Measurements from ENCODE around the gene RNASEL.

Gene RNASEL

DNA sequence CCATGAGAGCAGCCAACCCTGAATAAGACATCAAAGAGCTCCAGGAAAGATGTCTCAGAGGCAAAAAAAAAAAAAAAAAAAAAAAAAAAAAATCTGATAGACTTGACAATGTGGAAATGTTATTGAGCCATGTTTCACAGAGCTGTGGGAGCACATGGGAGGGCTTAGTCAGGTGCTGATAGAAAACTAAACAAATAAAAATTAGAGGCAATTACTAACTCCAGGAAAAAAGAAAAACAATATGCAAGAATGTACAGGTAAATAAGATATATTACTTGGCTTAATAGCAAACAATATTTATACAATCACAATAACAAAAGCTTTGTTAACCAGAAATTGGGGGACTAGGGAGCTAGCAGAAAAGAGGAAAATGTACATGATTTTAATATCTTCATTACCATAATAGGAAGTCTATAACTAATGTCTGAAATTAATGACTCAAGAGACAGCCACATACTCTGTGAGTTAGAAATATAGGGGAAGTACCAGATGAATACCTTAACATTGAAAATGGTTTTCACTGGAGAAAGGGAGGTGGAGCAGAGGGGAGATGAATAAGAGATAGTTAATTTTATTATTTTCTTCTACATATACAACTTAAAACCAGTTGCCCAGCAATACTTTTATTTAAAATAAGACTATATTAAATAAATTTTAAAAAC is 32.0 kb upstream of the RNASEL start:
- DNase-seq (ENCODE audit: low read depth), result no peak

DNA sequence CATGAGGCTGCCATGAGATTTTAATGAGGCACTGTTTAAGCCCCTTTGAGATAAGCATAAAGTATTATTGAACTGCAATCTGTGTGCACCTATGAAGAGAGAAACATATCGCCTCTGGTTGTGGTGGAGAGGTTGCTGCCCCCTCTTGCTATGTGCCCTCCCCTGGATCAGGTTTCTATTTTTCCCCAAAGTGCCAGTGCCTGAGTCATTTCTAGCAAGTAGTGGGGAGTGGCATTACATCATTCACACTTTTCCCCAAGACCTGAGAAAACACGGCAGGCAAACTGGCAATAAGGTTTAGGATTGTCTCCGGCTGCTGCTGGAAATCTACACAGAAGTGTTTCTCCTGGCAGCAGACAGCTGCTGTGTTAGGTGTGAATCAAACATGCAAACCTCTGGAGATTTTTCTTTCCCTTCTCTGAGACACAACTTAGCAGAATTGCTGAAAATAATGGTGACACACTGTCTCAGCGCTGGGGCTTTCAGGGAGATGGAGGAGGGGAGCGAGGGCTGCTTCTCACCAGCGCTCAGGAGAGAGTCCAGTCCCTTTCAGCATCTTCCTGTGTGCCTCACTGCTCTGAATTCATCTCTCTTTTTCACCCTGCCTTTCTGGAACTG is 28.8 kb upstream of the RNASEL start:
- no peak for DNase-seq (ENCODE audit: low read depth)

DNA sequence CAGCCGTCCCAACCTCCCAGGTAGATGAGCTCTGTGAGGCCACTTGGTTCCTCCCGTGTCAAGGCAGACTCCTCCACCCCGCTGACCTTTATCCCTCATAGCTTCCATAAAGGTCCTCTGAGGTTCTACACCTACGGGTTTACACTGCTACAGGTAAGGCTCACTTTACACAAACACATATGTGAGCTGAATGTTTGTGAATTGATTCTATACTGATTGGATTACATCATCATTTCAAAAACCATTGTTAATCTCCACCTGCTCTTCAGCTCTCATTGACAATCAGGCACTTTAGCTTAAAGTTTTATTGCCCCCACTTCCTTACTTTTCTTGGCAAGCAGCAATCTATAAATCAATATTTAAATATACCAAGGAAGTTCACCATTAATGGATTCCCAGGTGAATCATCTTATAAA is 28.0 kb upstream of the RNASEL start:
- DNase-seq (ENCODE audit: low read depth), result no peak

DNA sequence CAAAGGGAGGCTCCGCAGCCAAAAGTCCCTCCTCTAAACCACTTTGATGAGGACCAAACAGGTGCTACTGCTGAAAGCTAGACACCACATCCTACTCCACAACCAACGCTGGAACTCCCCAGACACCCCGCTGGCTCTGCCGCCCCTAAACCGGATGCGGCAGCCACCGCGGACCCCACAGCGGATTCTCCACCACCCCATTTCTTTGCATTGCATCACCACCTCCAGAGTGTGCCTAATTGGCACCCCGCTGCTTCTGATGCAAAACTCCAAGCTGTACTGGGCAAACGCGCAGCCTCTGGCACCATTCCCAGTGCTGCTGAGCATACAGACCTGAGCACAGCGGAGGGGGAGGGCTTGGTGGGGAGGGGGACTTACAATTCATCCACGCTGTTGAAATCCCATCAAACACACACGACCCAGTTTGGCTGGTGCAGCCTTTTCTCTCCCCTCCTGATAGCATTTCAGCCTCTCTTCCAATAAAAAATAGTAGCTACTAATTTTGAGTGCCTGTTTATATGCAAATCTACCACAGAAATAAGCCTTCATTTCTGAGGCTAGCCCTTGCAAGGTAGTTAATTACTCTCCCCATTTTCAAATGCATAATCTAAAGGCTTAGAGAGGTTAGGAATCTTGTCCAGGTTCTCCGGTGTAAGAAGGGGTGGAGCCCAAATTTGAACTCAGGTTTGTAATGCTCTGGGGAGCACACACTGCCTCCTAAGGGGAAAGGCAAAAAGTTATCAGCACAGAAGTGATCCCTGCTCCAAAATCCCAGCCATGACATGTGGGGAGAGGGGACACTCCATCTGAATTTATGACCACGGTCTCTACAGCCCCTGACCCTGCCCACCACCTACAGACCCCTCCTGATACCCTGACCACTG is 27.3 kb upstream of the RNASEL start:
- peak; percentile 79 for DNase-seq (ENCODE audit: low read depth)

DNA sequence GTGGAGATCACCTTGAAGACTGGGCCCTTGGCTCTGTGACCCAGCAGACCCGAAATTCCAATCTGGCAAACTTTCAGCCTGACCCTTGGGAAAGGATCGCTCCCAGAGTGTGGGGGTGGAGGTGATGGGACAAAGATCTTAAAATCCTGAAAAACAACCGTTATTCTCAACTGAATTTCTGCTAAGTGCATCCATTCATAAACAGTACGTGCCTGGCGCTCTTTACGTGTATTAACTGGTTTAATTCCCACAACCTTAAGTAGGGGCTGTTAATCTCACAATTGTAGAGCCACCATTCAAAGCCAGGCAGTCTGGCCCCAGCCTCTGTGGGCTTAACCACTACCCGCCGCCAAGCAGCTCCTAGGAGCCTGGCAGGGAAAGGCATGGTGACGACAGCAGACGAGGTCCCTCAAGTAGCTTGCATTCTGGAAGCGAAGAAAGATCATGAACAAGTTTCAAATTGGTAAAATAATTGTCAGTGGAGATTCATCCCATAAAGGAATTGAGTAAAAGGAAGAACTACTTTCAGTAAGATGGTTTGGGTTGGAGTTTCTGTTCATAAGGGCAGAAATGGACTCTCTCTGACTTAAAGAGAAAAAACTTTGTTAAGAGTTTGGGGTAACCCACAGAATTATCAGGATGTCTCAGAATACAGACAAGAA is 26.5 kb upstream of the RNASEL start:
- no peak for DNase-seq (ENCODE audit: low read depth)

DNA sequence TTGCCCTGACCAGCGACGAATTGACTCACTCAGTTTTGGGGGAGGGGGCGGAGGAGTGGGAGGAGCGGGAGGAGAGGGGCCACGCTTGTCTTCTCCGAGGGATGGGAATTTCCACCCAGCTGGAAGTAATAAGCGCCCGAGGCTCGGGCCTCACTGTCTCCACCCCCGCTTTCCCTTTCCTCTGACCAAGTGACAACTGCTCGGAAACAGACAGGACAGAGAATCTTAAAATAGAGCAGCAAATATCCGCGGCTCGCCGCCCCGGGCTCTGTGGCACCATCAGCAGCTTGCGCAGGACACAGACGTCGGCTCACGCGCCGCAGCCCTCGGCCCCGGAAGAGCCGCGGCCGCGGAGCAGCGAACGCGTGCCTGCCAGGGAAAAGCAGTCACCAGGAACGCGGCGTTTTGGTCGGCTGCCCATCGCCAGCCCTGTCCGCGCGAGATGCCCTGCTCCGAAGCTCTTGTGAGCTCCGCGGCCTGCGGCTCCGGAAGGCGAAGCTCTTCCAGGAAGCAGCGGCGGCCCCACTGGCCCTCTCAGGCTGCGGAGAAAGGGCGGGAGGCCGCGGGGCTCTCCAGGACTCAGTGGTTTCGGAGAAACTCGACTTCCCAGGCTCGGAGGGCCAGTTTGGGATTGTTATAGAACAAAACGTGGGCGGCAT is 25.9 kb upstream of the RNASEL start:
- peak; percentile 56 for DNase-seq (ENCODE audit: low read depth)

DNA sequence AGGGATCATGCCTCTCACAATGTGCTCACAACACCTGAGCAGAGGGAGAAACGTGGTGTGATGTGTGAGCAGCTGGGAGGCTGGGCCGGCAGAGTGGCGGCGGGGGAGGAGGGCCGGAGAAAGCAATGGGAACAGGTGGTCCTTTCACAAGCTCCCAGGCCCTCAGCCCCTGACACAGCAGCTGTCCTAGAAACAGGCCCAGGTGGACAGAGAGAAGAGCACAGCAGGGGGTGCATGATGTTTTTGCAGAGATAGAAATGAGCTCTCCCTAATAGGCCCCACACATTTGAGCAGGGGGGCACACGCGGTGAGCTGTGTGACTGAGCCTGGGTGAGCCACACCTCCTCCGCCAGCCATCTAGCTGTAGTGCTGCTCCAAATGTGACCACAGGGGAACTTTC is 22.7 kb upstream of the RNASEL start:
- DNase-seq (ENCODE audit: low read depth), result no peak

DNA sequence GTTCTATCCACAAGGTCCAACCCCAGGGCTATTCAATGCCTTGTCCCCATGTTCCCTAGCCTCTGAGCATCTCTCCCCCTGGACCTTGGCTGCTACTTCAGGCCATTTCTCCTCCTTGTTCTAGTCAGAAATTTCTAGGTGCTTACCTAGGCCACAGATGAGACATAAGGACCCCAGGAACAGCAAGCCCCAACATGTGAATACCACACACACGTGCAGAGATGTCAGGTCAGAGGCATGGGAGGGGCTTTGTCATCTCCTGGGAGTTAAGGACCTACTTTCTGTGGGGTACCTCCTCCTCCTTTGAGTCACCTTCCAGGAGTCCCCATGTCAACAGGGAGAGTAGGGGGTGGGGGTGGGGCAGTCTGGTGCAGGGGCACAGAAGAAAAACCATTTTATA is 22.3 kb upstream of the RNASEL start:
- DNase-seq (ENCODE audit: low read depth), result no peak

DNA sequence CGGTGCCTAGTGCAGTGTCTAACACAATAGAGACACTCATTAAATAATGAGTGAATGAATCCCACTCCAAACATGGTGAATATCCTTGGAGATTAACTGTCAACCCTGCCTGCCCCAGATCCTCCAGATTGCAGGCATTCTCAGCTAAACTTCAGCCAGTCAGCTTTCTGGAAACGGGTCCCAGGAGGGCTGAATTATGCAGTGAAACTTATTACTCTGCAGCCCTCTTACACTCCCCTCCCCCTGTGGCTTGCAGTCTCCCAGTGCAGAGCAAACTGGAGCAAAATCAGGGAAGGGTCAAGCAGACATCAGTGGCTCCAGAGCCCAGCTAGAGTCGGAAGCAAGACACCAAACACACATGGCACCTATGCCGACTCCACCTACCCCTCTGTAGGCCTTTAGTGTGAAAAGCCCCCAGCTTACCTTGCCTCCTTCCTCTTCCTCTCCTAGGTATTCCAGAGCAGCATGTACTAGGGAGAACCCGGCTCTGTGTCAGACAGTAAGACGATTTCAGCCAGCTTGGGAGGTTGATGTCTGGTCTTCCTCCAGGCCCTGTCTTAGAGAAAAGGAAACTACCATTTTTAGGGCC is 21.6 kb upstream of the RNASEL start:
- no peak for DNase-seq (ENCODE audit: low read depth)

DNA sequence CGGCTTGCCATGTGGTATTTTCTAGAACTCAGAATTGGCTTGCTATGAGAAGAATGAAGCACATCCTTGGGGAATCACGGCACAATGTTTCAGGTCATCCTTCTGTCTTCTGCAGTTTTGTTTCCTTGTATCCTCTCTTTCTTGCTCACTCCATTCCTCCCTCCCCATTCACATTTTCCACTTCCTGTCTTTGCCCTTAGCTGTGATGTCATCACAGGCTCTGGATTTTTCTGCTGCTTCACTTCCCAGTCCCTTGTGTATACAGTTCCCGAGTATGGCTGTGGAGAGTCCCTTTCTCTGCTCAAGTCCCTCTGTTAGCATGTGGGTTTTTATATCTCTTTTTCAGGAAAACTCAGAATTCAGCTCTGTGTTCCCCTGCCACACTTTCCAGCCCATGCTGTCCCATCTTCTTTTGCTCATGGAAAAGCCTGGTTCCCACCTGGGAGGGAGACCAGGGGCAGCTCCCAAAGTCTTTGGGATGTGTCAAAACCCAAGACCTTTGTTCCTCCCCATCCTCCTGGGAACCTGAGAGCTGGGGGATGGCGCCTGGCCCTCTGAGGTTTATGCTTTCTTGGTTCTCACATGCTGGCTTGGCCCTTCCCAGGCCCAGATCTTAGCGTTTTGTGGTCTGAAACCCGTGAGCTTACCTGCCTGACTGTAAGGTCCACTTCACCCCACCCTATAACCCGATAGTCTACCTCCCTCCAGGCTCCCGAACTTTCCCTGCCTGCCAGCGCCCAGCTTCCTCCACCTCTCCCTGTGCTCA is 20.0 kb upstream of the RNASEL start:
- DNase-seq (ENCODE audit: low read depth), result no peak

DNA sequence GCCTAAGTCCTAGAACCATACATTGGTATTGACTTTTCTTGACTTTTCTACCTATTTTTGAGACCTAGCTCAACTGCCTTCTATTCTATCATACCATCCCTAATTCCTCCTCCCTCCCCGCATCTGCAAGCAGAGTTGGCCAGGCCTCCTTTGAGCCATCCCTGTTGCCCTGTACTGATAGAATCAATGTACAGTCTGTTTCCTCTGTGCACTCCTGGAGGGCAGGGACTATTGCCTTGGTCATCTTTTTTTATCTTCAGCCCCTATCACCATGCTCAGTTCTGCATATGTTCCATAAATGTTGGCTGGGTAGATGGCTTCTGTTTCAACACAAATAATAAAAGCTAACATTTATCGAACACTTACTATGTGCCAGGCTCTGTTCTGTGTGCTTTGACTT is 19.2 kb upstream of the RNASEL start:
- no peak for DNase-seq (ENCODE audit: low read depth)

DNA sequence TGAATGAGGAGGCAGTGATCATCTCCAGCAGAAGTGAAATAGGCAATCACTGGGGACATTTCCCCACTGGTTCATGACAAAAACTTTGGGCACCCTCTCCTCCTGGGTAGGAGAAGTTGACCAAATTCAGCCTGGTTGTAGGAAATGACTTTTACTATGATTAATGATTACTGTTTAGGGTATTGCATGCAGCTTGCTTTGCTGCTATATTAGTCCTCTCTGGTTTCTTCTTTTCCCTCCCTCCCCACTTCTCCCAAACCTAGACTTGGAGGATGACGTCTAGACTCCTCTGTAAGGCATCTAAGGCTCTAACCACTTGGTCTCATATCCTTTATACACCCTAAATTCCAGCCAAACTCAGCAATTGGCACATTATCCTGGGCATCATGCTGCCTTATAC is 18.5 kb upstream of the RNASEL start:
- DNase-seq (ENCODE audit: low read depth), result no peak

DNA sequence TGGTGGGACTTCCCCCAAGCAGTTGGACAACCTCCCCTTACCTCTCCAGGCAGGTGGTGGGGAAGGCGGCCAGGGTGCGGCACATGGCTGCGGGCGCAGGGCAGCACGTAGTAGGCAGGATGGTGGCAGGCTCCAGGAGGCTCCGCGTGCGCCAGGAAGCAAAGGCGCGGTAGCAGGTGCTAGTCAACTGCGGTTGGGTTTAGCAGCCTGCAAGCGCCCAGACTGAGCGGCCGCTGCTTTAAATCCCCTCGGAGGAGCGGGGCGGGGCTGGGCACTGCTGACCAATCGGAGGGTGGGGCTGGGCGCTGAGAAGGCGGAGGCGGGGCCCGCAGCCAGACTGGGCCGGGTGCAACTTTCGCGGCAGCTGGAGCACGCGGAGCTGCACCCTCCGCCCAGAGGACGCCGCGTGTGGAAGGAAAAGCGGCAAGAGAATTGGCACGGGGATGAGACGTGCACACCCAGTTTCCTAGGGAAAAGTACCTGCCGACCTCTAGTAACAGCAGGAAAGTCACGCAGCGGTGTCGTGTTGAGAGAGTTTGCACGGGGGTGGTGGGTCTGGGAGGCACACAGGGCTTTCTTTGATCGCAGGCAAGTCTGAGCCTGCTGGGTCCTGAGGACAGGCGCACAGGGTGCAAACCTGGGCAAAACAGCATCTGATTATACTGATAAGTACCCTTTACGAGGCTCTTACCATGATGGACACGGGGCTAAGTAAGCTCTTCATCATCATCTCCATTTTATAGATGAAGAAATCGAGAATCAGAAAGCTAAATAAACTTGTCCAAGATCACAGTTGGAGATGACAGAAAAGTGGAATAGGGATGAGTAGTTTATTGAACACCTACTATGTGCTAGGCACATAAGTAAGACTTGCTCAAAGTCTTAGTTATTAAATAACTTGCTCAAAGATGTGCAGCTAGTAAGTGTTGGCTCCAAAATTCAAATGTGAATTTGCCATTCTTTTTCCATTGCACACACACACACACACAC is 15.4 kb upstream of the RNASEL start, which contains the start of gene RGS16:
RGS16 (minus strand) TSS at position 215 of the 990 bp plus-strand sequence; CDS start at position 85, 130 bp downstream.
- peak; percentile 92 for DNase-seq (ENCODE audit: low read depth)

DNA sequence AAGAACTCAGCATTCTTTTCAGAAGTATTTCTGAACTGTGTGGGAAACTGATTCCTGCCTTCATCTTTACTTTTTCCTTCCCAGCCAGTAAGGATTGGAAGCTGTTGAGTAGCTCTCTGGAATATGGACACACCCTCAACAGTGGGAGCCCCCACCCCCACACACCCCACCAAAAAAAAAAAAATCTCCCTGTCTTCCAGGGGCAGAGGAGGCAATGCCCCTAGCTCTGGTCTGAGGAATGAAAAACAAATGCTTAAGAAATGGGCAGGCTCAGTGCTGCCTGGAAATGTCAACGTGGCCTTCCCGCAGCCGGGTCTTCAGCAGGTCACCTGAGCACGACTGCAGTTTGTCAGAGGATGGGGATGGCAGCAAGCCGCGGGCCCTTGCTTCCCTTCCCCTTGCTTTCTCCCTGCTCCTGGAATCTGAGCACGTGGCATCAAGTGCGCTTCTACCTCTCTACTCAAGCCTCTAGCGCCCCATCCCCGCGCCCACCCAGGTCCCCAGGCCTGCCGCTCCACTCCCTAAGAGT is 14.7 kb upstream of the RNASEL start:
- DNase-seq (ENCODE audit: low read depth), result no peak

DNA sequence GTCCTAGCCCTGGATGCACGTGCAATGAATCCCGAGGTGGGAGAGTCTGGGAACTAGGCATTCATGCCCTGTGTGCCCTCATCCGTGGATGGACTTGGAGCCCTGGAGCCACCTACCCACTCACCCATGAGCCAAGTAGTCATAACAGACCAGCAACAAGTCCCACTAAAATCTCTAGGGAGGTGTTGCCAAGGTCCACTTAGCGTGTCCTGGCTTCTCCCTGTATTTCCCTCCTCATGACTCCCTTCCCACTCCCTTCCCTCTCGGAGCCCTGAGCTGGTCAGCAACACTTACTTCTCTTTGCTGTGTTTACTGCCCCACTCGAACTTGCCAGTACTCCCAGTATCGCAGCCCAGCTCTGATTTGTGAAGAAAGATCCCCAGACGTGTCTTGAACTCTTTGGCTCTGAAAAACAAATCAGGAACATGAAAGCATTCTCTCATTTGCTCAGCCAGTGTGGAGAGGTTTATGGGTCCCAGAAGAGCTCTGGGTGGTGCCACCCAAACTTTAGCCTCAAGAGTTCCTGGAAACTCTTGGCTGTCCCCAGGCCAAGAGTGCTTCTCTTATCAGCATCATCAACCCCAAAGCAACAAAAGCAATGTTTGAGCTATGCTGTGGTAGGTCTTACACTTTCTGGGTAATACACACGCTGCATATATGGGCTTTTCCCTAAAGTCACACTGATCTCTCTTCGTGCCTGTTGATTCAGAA is 14.0 kb upstream of the RNASEL start:
- no peak for DNase-seq (ENCODE audit: low read depth)

DNA sequence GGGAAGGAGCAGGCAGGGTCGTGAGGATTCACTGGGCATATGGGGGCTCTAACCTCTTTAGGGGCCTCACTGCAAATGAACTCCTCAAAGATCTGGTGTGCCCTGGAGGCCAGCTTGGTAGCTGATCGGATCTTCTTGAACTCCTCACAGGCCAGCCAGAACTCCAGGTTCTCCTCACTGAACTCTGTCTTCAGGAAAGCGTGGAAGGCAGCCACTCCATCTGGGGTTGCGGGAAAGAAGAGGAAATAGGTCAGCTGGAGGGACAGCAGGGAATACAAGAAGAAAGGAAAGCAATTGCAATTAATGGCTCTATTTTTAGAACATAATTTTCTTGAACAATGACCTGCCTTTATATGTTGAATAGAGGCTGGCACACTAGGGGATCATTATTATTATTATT is 12.9 kb upstream of the RNASEL start:
- no peak for DNase-seq (ENCODE audit: low read depth)

DNA sequence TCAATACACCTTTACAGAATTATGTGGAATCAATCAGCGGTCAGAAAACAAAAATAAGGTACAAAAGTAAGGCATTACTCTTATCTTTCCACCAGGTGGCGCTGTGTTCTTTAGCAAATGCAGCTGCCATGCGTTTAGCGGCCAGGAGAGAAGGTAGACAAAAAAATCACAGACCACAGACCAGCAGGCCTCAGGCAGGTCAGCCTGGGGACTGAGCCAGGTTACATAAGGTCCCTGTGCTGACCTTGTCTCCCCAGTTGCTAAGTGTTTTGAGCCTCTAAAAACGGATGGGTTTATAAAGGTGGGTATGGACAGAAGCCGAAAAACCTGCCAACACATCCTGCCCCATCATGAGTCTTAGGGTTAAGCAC is 12.3 kb upstream of the RNASEL start:
- no peak for DNase-seq (ENCODE audit: low read depth)

DNA sequence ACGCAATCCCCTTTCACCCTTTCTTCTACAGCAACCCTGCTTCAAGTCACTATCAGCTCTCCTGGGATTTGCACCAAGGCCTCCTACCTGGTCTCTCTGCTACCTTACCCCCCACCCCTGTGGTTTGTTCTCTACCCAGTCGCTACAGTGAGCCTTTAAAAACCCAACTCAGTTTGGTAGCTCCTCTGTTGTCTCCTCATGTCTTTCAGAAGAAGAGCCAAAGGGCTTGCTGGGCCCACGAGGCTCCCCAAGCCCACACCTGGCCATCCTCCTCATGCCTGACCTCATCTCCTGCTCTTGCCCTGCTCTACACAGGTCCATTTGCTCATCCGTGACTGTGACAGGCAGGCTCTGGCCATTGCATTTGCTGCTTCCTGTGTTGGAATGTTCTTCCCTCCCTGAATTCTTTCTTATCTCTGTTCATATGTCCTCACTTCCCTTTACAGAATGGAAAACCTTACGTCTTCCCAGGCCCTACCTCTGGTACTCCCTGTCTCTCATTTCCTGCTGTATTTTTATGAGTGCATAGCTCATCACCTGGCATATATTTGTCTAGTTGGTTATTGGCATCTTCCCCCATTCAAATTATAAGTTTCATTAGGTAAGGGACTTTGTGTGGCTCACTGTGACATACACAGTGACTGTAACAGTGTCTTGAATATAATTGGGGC is 11.8 kb upstream of the RNASEL start:
- no peak for DNase-seq (ENCODE audit: low read depth)
